Breast epithelium (tissue), 4 donors: Measurements from ENCODE around the gene IFT81. TPM values are rescaled to one million over a fixed set of nuclear protein-coding genes. Genes with fewer than 3 reads are reported as not detected.
A peak's percentile ranks its signal among the peaks of the same experiment; 100 is the strongest.
"Not testable (repeated sequence)": the region's sequence is repeated elsewhere in the genome, so short reads cannot be mapped to it uniquely, and the experiment has no call there.

Experiments
- DNase-seq, 2 donors: peaks; one replicate each; pipeline ENCODE4 v3.0.0-alpha.2; 2019; ENCODE audit warnings: low spot score in 2 of 2
- H3K27ac ChIP-seq, 2 donors: fragments of 200-600 bp; sonication (generic) in 1 of 2; one replicate each; pipeline ENCODE4 v1.5.1; 2016 to 2019; ENCODE audit warnings: mild to moderate bottlenecking in 1 of 2
- H3K27me3 ChIP-seq, 2 donors: fragments of 200-600 bp; sonication (generic) in 1 of 2; one replicate each; pipeline versions ENCODE4 v1.5.1 to v1.6.0; 2017 to 2019; ENCODE audit warnings: control low read depth in 1 of 2, mild to moderate bottlenecking in 1 of 2
- H3K36me3 ChIP-seq: fragments of 200-600 bp; one replicate; pipeline ENCODE4 v1.5.1; 2019
- H3K4me1 ChIP-seq, 2 donors: fragments of 200-600 bp; sonication (generic); one replicate each; pipeline ENCODE4 v1.5.1; 2016 to 2019; ENCODE audit warnings: control low read depth in 1 of 2
- H3K4me3 ChIP-seq, 3 donors: fragments of 200-600 bp; sonication (generic); 1 replicate in 2 of 3; 2 replicates in 1 of 3; pipeline ENCODE4 v1.5.1; 2016 to 2019; ENCODE audit warnings: mild to moderate bottlenecking in 3 of 3, moderate library complexity in 2 of 3
- H3K9me3 ChIP-seq, 2 donors: fragments of 200-600 bp; sonication (generic) in 1 of 2; one replicate each; pipeline ENCODE4 v1.5.1; 2016 to 2019; ENCODE audit warnings: control low read depth in 1 of 2
- POLR2A ChIP-seq: fragments of 450-650 bp; IDR thresholded peaks from one replicate; pipeline ENCODE4 v1.6.1; 2016; ENCODE audit warnings: antibody characterized with exemption, mild to moderate bottlenecking, moderate library complexity
- POLR2AphosphoS5 ChIP-seq, 3 donors: sonication (generic); formaldehyde crosslinking; IDR thresholded peaks; one replicate each; pipeline ENCODE4 v1.6.1; 2017; ENCODE audit warnings: antibody characterized with exemption in 3 of 3
- intact Hi-C: fragments of 100-400 bp; cut with DNase I; formaldehyde crosslinking; loops from one replicate; pipeline ENCODE4 v1.15.1; 2023; ENCODE audit warnings: low total_unique reads
- total RNA-seq, 3 donors: library from RNA; depleted of rRNA; stranded (reverse); fragments of >200 nt; gene quantifications; one replicate each; pipeline ENCODE4 v1.1.0, GENCODE V29; 2016
- TF ChIP-seq, protein P1 (sequence below), 3 donors: fragments of 450-650 bp; IDR thresholded peaks; one replicate each; pipeline ENCODE4 v1.5.1; 2016 to 2017; ENCODE audit warnings: antibody characterized with exemption in 3 of 3, mild to moderate bottlenecking in 3 of 3, moderate library complexity in 3 of 3

IFT81 gene
- total RNA-seq, 3 donors from 2014 or later = 9.4 to 27.1 (median 19.0) TPM

DNA sequence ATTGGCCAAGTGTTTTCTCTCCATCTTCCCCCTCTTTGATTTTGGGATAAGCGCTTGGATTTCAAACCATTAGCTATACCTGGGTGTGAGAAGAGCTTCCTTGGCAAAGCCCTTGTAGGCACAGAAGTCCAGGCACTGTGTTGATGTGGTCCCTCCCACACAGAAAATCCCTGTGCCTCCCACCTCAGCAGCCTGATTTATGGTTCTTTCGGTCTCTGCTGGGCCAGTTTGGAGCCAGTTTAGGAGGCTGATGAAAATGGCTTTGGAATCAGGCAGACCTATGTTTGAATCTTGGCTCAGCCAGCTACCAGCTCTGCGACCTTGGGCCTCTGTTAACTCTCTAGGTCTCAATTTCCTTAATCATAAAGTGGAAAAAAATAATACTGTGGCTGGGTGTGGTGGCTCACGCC is 9.6 kb upstream of the IFT81 start:
- TF ChIP-seq POLR2A = no peak
- TF ChIP-seq POLR2AphosphoS5 (IDR thresholded peaks at IDR 0.05) = no peak
- TF ChIP-seq, protein P1, sequence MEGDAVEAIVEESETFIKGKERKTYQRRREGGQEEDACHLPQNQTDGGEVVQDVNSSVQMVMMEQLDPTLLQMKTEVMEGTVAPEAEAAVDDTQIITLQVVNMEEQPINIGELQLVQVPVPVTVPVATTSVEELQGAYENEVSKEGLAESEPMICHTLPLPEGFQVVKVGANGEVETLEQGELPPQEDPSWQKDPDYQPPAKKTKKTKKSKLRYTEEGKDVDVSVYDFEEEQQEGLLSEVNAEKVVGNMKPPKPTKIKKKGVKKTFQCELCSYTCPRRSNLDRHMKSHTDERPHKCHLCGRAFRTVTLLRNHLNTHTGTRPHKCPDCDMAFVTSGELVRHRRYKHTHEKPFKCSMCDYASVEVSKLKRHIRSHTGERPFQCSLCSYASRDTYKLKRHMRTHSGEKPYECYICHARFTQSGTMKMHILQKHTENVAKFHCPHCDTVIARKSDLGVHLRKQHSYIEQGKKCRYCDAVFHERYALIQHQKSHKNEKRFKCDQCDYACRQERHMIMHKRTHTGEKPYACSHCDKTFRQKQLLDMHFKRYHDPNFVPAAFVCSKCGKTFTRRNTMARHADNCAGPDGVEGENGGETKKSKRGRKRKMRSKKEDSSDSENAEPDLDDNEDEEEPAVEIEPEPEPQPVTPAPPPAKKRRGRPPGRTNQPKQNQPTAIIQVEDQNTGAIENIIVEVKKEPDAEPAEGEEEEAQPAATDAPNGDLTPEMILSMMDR (IDR thresholded peaks at IDR 0.05) = no peak
- no peak for DNase-seq
- Histone ChIP-seq H3K27ac (no peak overlapping the region), H3K4me3 (no peak overlapping the region), H3K36me3 (no peaks in the 10 kb centered on the region), H3K27me3 (no peaks in the 10 kb centered on the region), H3K4me1 (no peaks in the 10 kb centered on the region), H3K9me3 (no peaks in the 10 kb centered on the region)
- intact Hi-C loops = no loop called here

DNA sequence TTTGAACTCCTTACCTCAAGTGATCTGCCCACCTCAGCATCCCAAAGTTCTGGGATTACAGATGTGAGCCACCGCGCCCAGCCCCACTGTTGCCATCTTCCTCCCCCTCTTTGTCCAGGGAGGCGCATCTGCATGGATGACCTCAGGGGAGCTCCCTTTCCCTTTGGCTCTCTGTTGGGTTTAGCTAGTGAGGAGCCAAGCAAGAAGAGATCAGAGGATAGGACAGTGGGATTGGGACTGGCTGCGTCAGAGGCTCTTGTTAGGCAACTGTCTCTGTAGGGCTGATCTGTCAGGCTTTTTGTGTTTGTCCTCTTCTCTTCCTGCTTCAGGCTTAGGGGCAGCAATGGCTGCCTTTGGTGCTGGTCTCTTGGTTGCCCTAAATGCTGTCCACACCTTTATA is 8.5 kb upstream of the IFT81 start:
- no peaks in the 10 kb centered on the region for H3K36me3 ChIP-seq
- TF ChIP-seq, protein P1 (IDR thresholded peaks at IDR 0.05) = no peak
- no peak for TF ChIP-seq POLR2AphosphoS5 (IDR thresholded peaks at IDR 0.05)
- no peak for TF ChIP-seq POLR2A
- no peaks in the 10 kb centered on the region for H3K27me3 ChIP-seq
- H3K9me3 ChIP-seq = no peaks in the 10 kb centered on the region
- no peak for DNase-seq
- H3K4me1 ChIP-seq = no peaks in the 10 kb centered on the region
- H3K4me3 ChIP-seq = no peak overlapping the region
- intact Hi-C loops = loop anchor here (5.0 kb wide), 1 partner anchor 712 kb away; no protein-coding TSS in a partner anchor
- no peak overlapping the region for H3K27ac ChIP-seq

- TF ChIP-seq POLR2A = no peak
- Histone ChIP-seq H3K4me3 (no peak overlapping the region), H3K27ac (no peak overlapping the region), H3K27me3 (no peaks in the 10 kb centered on the region), H3K4me1 (no peaks in the 10 kb centered on the region), H3K9me3 (no peaks in the 10 kb centered on the region), H3K36me3 (no peaks in the 10 kb centered on the region)
- intact Hi-C loops = loop anchor here (5.0 kb wide), 1 partner anchor 711 kb away; no protein-coding TSS in a partner anchor
- no peak for DNase-seq
These were observed 7.5 kb upstream of the IFT81 start for GRCh38 chr12:110116623-110117022.

- DNase-seq, H3K4me3 ChIP-seq, H3K4me1 ChIP-seq, H3K36me3 ChIP-seq, H3K27me3 ChIP-seq, H3K9me3 ChIP-seq: not testable (repeated sequence)
- peak overlapping the region in 1 of 2 donors; percentile 57 for H3K27ac ChIP-seq
- intact Hi-C loops = loop anchor here (5.0 kb wide), 1 partner anchor 710 kb away; no protein-coding TSS in a partner anchor
These were observed 6.9 kb upstream of the IFT81 start for GRCh38 chr12:110117210-110117609.

GRCh38 chr12:110117956-110118685 is 6.0 kb upstream of the IFT81 start:
- intact Hi-C loops = loop anchor here (5.0 kb wide), 1 partner anchor 709 kb away; no protein-coding TSS in a partner anchor
- no peak for DNase-seq
- Histone ChIP-seq H3K36me3 (no peaks in the 10 kb centered on the region), H3K27ac (peak overlapping the region; percentile 43 to 57), H3K9me3 (no peaks in the 10 kb centered on the region), H3K27me3 (no peaks in the 10 kb centered on the region), H3K4me1 (no peaks in the 10 kb centered on the region), H3K4me3 (no peak overlapping the region)
- TF ChIP-seq POLR2AphosphoS5 (IDR thresholded peaks at IDR 0.05) (no peak), POLR2A (no peak)
- TF ChIP-seq, protein P1 (IDR thresholded peaks at IDR 0.05) = no peak

- Histone ChIP-seq H3K4me3 (no peak overlapping the region), H3K27ac (no peak overlapping the region), H3K27me3 (no peaks in the 10 kb centered on the region), H3K36me3 (no peaks in the 10 kb centered on the region), H3K4me1 (peaks cover 5 to 7% of the 10 kb centered on the region in 2 donors), H3K9me3 (no peaks in the 10 kb centered on the region)
- TF ChIP-seq POLR2A (no peak), POLR2AphosphoS5 (IDR thresholded peaks at IDR 0.05) (no peak)
- TF ChIP-seq, protein P1 (IDR thresholded peaks at IDR 0.05) = no peak
- intact Hi-C loops = no loop called here
- no peak for DNase-seq
These were observed 1.2 kb upstream of the IFT81 start for GRCh38 chr12:110122929-110123328.
